ENCODE results near the gene OR13C3.

DNA sequence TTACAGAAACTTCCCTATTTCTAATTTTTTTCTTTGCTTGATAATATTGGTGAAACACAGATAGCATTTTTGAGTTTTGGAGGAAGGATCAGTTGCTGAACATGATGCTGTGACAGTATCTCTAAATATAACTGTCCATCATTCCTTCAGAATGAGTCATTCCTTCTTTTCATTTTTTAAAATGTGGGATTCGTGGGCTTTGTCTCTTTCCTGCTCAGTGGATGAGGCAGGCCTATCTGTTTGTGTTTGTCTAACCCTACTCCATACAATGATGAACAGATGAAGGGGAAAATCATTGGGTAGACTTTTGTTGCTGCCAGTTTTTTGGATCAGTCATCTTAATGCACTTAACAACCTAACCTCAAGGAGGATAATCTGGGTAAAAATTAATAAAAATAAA lies 16.6 kb upstream of the OR13C3 start:
- TF ChIP-seq, protein P1, sequence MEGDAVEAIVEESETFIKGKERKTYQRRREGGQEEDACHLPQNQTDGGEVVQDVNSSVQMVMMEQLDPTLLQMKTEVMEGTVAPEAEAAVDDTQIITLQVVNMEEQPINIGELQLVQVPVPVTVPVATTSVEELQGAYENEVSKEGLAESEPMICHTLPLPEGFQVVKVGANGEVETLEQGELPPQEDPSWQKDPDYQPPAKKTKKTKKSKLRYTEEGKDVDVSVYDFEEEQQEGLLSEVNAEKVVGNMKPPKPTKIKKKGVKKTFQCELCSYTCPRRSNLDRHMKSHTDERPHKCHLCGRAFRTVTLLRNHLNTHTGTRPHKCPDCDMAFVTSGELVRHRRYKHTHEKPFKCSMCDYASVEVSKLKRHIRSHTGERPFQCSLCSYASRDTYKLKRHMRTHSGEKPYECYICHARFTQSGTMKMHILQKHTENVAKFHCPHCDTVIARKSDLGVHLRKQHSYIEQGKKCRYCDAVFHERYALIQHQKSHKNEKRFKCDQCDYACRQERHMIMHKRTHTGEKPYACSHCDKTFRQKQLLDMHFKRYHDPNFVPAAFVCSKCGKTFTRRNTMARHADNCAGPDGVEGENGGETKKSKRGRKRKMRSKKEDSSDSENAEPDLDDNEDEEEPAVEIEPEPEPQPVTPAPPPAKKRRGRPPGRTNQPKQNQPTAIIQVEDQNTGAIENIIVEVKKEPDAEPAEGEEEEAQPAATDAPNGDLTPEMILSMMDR (IDR thresholded peaks at IDR 0.05 in 2 of 3, conservative IDR thresholded peaks at IDR 0.05 in 1 of 3; ENCODE audit: insufficient read depth in 2 of 3, low read depth in 1 of 3, low read length in 3 of 3): no peak
- TF ChIP-seq, protein P2, sequence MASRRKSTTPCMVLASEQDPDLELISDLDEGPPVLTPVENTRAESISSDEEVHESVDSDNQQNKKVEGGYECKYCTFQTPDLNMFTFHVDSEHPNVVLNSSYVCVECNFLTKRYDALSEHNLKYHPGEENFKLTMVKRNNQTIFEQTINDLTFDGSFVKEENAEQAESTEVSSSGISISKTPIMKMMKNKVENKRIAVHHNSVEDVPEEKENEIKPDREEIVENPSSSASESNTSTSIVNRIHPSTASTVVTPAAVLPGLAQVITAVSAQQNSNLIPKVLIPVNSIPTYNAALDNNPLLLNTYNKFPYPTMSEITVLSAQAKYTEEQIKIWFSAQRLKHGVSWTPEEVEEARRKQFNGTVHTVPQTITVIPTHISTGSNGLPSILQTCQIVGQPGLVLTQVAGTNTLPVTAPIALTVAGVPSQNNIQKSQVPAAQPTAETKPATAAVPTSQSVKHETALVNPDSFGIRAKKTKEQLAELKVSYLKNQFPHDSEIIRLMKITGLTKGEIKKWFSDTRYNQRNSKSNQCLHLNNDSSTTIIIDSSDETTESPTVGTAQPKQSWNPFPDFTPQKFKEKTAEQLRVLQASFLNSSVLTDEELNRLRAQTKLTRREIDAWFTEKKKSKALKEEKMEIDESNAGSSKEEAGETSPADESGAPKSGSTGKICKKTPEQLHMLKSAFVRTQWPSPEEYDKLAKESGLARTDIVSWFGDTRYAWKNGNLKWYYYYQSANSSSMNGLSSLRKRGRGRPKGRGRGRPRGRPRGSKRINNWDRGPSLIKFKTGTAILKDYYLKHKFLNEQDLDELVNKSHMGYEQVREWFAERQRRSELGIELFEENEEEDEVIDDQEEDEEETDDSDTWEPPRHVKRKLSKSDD (conservative IDR thresholded peaks at IDR 0.05; ENCODE audit: low read length): no peak
- no peak for TF ChIP-seq ZNF324 (CRISPR knock-in tag; IDR thresholded peaks at IDR 0.05)
- TF ChIP-seq EZH2 (IDR thresholded peaks at IDR 0.05; ENCODE audit: borderline replicate concordance, low read depth, low read length): no peak
- TF ChIP-seq NRF1 (conservative IDR thresholded peaks at IDR 0.05 in 1 of 2, IDR thresholded peaks at IDR 0.05 in 1 of 2): no peak
- TF ChIP-seq POLR2AphosphoS5 (IDR thresholded peaks at IDR 0.05; ENCODE audit: control insufficient read depth, insufficient read depth, low read depth, low read length): no peak
- TF ChIP-seq ZNF717 (CRISPR knock-in tag; IDR thresholded peaks at IDR 0.05): no peak
- TF ChIP-seq, protein P3, sequence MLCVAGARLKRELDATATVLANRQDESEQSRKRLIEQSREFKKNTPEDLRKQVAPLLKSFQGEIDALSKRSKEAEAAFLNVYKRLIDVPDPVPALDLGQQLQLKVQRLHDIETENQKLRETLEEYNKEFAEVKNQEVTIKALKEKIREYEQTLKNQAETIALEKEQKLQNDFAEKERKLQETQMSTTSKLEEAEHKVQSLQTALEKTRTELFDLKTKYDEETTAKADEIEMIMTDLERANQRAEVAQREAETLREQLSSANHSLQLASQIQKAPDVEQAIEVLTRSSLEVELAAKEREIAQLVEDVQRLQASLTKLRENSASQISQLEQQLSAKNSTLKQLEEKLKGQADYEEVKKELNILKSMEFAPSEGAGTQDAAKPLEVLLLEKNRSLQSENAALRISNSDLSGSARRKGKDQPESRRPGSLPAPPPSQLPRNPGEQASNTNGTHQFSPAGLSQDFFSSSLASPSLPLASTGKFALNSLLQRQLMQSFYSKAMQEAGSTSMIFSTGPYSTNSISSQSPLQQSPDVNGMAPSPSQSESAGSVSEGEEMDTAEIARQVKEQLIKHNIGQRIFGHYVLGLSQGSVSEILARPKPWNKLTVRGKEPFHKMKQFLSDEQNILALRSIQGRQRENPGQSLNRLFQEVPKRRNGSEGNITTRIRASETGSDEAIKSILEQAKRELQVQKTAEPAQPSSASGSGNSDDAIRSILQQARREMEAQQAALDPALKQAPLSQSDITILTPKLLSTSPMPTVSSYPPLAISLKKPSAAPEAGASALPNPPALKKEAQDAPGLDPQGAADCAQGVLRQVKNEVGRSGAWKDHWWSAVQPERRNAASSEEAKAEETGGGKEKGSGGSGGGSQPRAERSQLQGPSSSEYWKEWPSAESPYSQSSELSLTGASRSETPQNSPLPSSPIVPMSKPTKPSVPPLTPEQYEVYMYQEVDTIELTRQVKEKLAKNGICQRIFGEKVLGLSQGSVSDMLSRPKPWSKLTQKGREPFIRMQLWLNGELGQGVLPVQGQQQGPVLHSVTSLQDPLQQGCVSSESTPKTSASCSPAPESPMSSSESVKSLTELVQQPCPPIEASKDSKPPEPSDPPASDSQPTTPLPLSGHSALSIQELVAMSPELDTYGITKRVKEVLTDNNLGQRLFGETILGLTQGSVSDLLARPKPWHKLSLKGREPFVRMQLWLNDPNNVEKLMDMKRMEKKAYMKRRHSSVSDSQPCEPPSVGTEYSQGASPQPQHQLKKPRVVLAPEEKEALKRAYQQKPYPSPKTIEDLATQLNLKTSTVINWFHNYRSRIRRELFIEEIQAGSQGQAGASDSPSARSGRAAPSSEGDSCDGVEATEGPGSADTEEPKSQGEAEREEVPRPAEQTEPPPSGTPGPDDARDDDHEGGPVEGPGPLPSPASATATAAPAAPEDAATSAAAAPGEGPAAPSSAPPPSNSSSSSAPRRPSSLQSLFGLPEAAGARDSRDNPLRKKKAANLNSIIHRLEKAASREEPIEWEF (CRISPR knock-in tag; IDR thresholded peaks at IDR 0.05): no peak
- no peak for TF ChIP-seq JUN (IDR thresholded peaks at IDR 0.05; ENCODE audit: borderline replicate concordance, low read depth, low read length)
- no peak for TF ChIP-seq JUN (CRISPR knock-in tag; IDR thresholded peaks at IDR 0.05; ENCODE audit: borderline replicate concordance)
- TF ChIP-seq, protein P4, sequence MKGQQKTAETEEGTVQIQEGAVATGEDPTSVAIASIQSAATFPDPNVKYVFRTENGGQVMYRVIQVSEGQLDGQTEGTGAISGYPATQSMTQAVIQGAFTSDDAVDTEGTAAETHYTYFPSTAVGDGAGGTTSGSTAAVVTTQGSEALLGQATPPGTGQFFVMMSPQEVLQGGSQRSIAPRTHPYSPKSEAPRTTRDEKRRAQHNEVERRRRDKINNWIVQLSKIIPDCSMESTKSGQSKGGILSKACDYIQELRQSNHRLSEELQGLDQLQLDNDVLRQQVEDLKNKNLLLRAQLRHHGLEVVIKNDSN (CRISPR knock-in tag; IDR thresholded peaks at IDR 0.05): no peak
- TF ChIP-seq, protein P5, sequence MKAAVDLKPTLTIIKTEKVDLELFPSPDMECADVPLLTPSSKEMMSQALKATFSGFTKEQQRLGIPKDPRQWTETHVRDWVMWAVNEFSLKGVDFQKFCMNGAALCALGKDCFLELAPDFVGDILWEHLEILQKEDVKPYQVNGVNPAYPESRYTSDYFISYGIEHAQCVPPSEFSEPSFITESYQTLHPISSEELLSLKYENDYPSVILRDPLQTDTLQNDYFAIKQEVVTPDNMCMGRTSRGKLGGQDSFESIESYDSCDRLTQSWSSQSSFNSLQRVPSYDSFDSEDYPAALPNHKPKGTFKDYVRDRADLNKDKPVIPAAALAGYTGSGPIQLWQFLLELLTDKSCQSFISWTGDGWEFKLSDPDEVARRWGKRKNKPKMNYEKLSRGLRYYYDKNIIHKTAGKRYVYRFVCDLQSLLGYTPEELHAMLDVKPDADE (conservative IDR thresholded peaks at IDR 0.05; ENCODE audit: control insufficient read depth, low read depth, low read length): no peak
